CD4-positive, alpha-beta T cell (primary cell): ENCODE measurements around the gene USP2. TPM values are rescaled to one million over a fixed set of nuclear protein-coding genes. Genes with fewer than 3 reads are reported as not detected.

Experiments used
- ATAC-seq: fragments of 200-7000 bp; cut with Tn5 transposase; one replicate; pipeline ENCODE4 v1.10.0; 2022; ENCODE audit warnings: mild to moderate bottlenecking; ENCODE audit not compliant: poor library complexity
- CTCF ChIA-PET: fragments of 350-600 bp; sonication (Branson Sonifier 250); formaldehyde crosslinking; loops from one replicate; lab custom pipeline; 2021; ENCODE audit warnings: antibody characterized with exemption, inconsistent platforms; lab: Charles Lee
- POLR2A ChIA-PET: fragments of 350-600 bp; sonication (Branson Sonifier 250); formaldehyde crosslinking; loops from one replicate; lab custom pipeline; 2021; ENCODE audit warnings: antibody characterized with exemption, inconsistent platforms; lab: Charles Lee
- DNase-seq, 14 experiments: peaks; one replicate each; pipeline ENCODE4 v3.0.0-alpha.2; 2013 to 2020; ENCODE audit warnings: mixed read lengths in 2 of 14
- H3K27ac ChIP-seq, 2 donors: one replicate each; pipeline versions ENCODE4 v1.5.1 to v1.7.0; 2013; ENCODE audit warnings: low read length in 2 of 2, low read depth in 1 of 2, mild to moderate bottlenecking in 1 of 2
- H3K27me3 ChIP-seq, 2 experiments: 1 replicate in 1 of 2; 2 replicates in 1 of 2; pipeline versions ENCODE4 v1.6.1 to v1.7.0; 2013; ENCODE audit warnings: low read length in 2 of 2, control low read depth in 1 of 2, mild to moderate bottlenecking in 1 of 2, moderate library complexity in 1 of 2; ENCODE audit not compliant: insufficient read depth in 2 of 2, control insufficient read depth in 1 of 2
- H3K36me3 ChIP-seq: one replicate; pipeline ENCODE4 v1.6.1; 2013; ENCODE audit warnings: low read length, control low read depth; ENCODE audit not compliant: insufficient read depth
- H3K4me1 ChIP-seq: one replicate; pipeline ENCODE4 v1.6.1; 2013; ENCODE audit warnings: low read length, control low read depth; ENCODE audit not compliant: insufficient read depth
- H3K4me3 ChIP-seq: one replicate; pipeline ENCODE4 v1.5.1; 2013; ENCODE audit warnings: mild to moderate bottlenecking, low read length, moderate library complexity
- H3K9me3 ChIP-seq, 2 experiments: 1 replicate in 1 of 2; 2 replicates in 1 of 2; pipeline versions ENCODE4 v1.6.1 to v1.7.0; 2013; ENCODE audit warnings: low read length in 2 of 2, mild to moderate bottlenecking in 2 of 2, control low read depth in 1 of 2, moderate library complexity in 1 of 2; ENCODE audit not compliant: control insufficient read depth in 1 of 2, insufficient read depth in 1 of 2
- H3K27ac Mint-ChIP-seq: one replicate; pipeline ENCODE4 v1.8.0; 2020; ENCODE audit warnings: mixed read lengths
- H3K27me3 Mint-ChIP-seq: one replicate; pipeline ENCODE4 v1.8.0; 2021; ENCODE audit warnings: mixed read lengths
- H3K36me3 Mint-ChIP-seq: one replicate; pipeline ENCODE4 v1.8.0; 2021; ENCODE audit warnings: low read depth, mixed read lengths
- H3K4me1 Mint-ChIP-seq: one replicate; pipeline ENCODE4 v1.8.0; 2021; ENCODE audit warnings: low read depth, mixed read lengths
- H3K4me3 Mint-ChIP-seq: one replicate; pipeline ENCODE4 v1.8.0; 2020; ENCODE audit warnings: mild to moderate bottlenecking, mixed read lengths
- H3K9me3 Mint-ChIP-seq: one replicate; pipeline ENCODE4 v1.8.0; 2020; ENCODE audit warnings: mixed read lengths
- intact Hi-C, 2 experiments: fragments of 100-400 bp; cut with DNase I in 1 of 2; cut with micrococcal nuclease in 1 of 2; formaldehyde crosslinking; loops; one replicate each; pipeline versions ENCODE4 v1.15.1 to v1.9.0; 2023 to 2025; cut with DNase I, micrococcal nuclease
- total RNA-seq, 174 experiments: library from RNA in 2 of 174; stranded (reverse) in 2 of 174; gene quantifications; one replicate each; pipeline ENCODE4 v1.2.3 and lab custom pipeline; 2021 to 2026
- TF ChIP-seq, protein P1 (sequence below): fragments of 200-600 bp; IDR thresholded peaks from one replicate; pipeline ENCODE4 v1.8.0; 2022; ENCODE audit warnings: antibody characterized with exemption, mild to moderate bottlenecking

USP2 gene
- total RNA-seq, 2 experiments from 2014 or later, result 2.0 to 2.6 TPM

- POLR2A ChIA-PET, result no interaction called here
- Histone ChIP-seq H3K27ac (no peak overlapping the region), H3K36me3 (no peaks in the 10 kb centered on the region), H3K27me3 (peaks cover 28 to 29% of the 10 kb centered on the region in 2 experiments), H3K4me3 (no peak overlapping the region), H3K4me1 (peaks cover 80% of the 10 kb centered on the region), H3K9me3 (no peaks in the 10 kb centered on the region)
- TF ChIP-seq, protein P1, sequence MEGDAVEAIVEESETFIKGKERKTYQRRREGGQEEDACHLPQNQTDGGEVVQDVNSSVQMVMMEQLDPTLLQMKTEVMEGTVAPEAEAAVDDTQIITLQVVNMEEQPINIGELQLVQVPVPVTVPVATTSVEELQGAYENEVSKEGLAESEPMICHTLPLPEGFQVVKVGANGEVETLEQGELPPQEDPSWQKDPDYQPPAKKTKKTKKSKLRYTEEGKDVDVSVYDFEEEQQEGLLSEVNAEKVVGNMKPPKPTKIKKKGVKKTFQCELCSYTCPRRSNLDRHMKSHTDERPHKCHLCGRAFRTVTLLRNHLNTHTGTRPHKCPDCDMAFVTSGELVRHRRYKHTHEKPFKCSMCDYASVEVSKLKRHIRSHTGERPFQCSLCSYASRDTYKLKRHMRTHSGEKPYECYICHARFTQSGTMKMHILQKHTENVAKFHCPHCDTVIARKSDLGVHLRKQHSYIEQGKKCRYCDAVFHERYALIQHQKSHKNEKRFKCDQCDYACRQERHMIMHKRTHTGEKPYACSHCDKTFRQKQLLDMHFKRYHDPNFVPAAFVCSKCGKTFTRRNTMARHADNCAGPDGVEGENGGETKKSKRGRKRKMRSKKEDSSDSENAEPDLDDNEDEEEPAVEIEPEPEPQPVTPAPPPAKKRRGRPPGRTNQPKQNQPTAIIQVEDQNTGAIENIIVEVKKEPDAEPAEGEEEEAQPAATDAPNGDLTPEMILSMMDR, result no peak
- H3K4me3 Mint-ChIP-seq, result peak overlapping the region; percentile 91
- H3K9me3 Mint-ChIP-seq, result no peaks in the 10 kb centered on the region
- CTCF ChIA-PET, result interaction anchor here (0.7 kb wide), 1 partner anchor 35 kb away, joined by 3 read pairs; no protein-coding TSS in a partner anchor
- peak overlapping the region; percentile 77 for H3K27ac Mint-ChIP-seq
- ATAC-seq (no peak), DNase-seq (no peak)
- no peaks in the 10 kb centered on the region for H3K36me3 Mint-ChIP-seq
- intact Hi-C loops, result loop anchor here (5.0 kb wide), 1 partner anchor 37 kb away; no protein-coding TSS in a partner anchor
- H3K4me1 Mint-ChIP-seq, result peaks cover 29% of the 10 kb centered on the region
- H3K27me3 Mint-ChIP-seq, result peaks cover 34% of the 10 kb centered on the region
Measured at GRCh38 chr11:119319700-119320239, 61.7 kb downstream of the USP2 start.

DNA sequence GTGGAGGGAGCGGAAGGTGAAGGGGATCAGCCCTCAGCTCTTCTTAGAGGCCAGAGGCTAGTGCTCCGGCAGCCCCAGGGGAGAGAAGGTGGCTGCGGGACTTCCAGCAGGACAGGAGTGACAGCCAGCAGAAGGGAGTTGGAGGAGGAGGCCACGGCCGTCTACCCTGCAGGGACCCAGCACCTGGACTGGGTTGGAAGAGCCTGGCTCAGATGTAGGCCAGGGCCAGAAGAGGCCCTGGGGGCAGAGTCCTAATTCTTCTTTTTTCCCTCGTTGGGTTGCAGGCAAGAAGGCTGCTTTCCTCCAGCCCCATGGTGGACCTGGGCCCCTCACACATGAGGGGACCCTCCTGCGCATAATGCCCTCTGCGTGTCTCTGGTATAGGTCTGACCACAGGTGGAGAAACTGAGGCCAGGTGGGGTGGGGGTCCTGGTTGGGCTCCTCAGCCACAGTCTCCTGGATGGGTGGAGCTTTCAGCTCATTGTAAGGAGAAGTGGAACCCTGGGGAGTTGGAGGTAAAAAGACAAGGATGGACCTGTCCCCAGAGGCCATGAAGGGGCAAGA, 62.3 kb downstream of the USP2 start:
- no peaks in the 10 kb centered on the region for H3K9me3 Mint-ChIP-seq
- H3K4me3 ChIP-seq, result no peak overlapping the region
- H3K4me1 Mint-ChIP-seq, result peaks cover 29% of the 10 kb centered on the region
- ChIA-PET POLR2A (no interaction called here), CTCF (interaction anchor here (0.7 to 0.8 kb wide), 2 partner anchors 19 to 35 kb away, joined by 3 read pairs; no protein-coding TSS in a partner anchor)
- no peaks in the 10 kb centered on the region for H3K36me3 Mint-ChIP-seq
- H3K27ac Mint-ChIP-seq, result peak overlapping the region; percentile 77
- no peaks in the 10 kb centered on the region for H3K9me3 ChIP-seq
- DNase-seq, result no peak
- H3K36me3 ChIP-seq, result no peaks in the 10 kb centered on the region
- H3K27ac ChIP-seq, result peak overlapping the region in 1 of 2 donors; percentile 29
- TF ChIP-seq, protein P1, result no peak
- H3K27me3 ChIP-seq, result peaks cover 33% of the 10 kb centered on the region in 2 experiments
- intact Hi-C loops, result no loop called here
- H3K27me3 Mint-ChIP-seq, result peaks cover 40% of the 10 kb centered on the region
- ATAC-seq, result no peak
- peaks cover 85% of the 10 kb centered on the region for H3K4me1 ChIP-seq
- H3K4me3 Mint-ChIP-seq, result peak overlapping the region; percentile 91

DNA sequence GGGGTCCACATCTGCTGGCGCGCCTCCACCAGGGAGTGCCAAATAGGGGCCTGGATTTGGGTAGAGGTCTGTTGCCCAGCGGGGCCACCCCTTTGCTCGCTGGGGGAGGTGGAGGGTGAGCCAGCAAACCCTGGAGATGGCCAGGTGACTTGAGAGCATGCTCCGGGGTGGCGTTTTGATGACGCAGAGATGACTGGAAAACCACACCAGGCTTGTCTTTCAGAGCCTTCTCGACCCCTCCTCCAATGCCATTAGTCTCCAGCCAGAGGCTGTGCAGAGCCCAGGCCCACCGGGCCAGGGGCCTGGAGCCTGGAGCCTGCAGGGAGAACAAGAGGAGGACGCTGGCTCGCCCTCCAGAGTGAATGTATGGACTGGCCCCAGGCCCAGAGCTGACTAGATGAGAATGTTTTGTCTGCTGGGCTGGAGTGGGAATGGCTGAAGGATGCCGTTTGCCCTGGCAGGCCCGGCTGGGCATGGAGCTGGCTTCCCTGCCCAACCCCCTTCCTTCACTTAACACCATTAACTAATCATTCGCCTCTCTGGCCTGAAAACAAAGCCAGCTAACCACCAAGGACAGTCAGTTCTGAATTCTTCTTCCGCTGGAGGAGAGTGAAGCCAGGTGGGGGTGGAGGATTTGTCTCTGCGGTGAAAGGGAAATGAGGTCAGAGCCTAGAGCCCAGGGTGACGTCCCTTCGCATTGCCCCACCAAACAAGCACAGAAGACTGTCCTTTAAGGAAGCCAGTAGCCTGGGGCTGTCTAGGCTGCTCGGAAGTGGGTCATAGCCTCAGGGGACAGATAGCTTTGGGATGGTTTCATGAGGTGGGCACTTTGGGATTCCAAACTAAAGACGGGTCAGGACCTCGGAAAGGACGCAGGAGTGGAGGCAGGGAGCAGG, 63.0 kb downstream of the USP2 start:
- CTCF ChIA-PET, result interaction anchor here (0.6 to 0.8 kb wide), 2 partner anchors 20 to 52 kb away, joined by 3 read pairs; no protein-coding TSS in a partner anchor
- no peaks in the 10 kb centered on the region for H3K36me3 Mint-ChIP-seq
- H3K9me3 Mint-ChIP-seq, result no peaks in the 10 kb centered on the region
- H3K27ac ChIP-seq, result peak overlapping the region in 1 of 2 donors; percentile 29
- H3K4me1 Mint-ChIP-seq, result peaks cover 26% of the 10 kb centered on the region
- POLR2A ChIA-PET, result interaction anchor here (3.2 kb wide), 1 partner anchor 12 kb away, joined by 15 read pairs; no protein-coding TSS in a partner anchor
- H3K4me1 ChIP-seq, result peaks cover 82% of the 10 kb centered on the region
- intact Hi-C loops, result no loop called here
- DNase-seq, result peak in 4 of 14 experiments; percentile 33 to 84 (median 67)
- peak overlapping the region; percentile 91 for H3K4me3 Mint-ChIP-seq
- TF ChIP-seq, protein P1, result no peak
- peaks cover 41% of the 10 kb centered on the region for H3K27me3 Mint-ChIP-seq
- no peaks in the 10 kb centered on the region for H3K36me3 ChIP-seq
- no peak overlapping the region for H3K4me3 ChIP-seq
- ATAC-seq, result peak; percentile 18
- H3K9me3 ChIP-seq, result no peaks in the 10 kb centered on the region
- peak overlapping the region; percentile 77 for H3K27ac Mint-ChIP-seq
- peaks cover 33 to 34% of the 10 kb centered on the region in 2 experiments for H3K27me3 ChIP-seq
